IPS-15b (cell line): ENCODE data around the gene PRR16.
A peak's percentile ranks its signal among the peaks of the same experiment; 100 is the strongest.
"Not testable (repeated sequence)": the region's sequence is repeated elsewhere in the genome, so short reads cannot be mapped to it uniquely, and the experiment has no call there.

Experiments used
- H3K27me3 ChIP-seq: one replicate; pipeline ENCODE4 v1.6.1; 2013; ENCODE audit warnings: low read length; ENCODE audit not compliant: control insufficient read depth, insufficient read depth
- H3K36me3 ChIP-seq: one replicate; pipeline ENCODE4 v1.6.1; 2013; ENCODE audit warnings: low read length; ENCODE audit not compliant: control insufficient read depth, insufficient read depth
- H3K4me1 ChIP-seq: one replicate; pipeline ENCODE4 v1.6.1; 2013; ENCODE audit warnings: mild to moderate bottlenecking, low read length; ENCODE audit not compliant: control insufficient read depth, insufficient read depth
- H3K4me3 ChIP-seq: one replicate; pipeline ENCODE4 v1.5.1; 2013; ENCODE audit warnings: low read depth, low read length
- H3K9ac ChIP-seq: one replicate; pipeline ENCODE4 v1.6.1; 2013; ENCODE audit warnings: low read depth, mild to moderate bottlenecking, low read length
- H3K9me3 ChIP-seq: one replicate; pipeline ENCODE4 v1.6.1; 2013; ENCODE audit warnings: mild to moderate bottlenecking, low read length; ENCODE audit not compliant: control insufficient read depth, insufficient read depth

The PRR16 gene

DNA sequence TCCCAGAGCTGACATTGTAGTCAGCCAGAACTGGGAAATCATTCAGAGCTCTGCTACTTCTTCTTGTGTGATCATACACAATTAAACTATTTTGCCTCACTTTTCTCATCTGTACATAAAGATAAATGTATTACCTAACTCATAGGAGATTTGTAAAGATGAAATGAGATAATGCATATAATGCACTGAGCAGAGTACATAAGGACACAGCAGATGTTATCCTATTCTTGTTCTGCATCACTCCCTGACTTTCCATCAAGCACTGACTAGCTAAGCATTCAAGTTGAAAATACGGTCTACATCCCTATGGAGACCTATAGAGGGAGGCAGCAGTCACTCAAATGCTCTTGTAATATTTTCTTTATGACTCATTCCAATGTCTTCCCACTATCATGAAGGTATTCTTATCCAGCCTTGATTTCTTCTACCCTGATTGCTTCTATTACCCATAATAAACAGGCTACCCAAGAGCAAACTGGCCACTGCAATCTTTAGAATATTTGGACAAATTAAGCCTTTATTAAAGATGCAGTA is 16.3 kb upstream of the PRR16 start:
- H3K4me3 ChIP-seq, result no peak overlapping the region
- no peaks in the 10 kb centered on the region for H3K4me1 ChIP-seq
- H3K9ac ChIP-seq, result no peak overlapping the region
- H3K36me3 ChIP-seq, result no peaks in the 10 kb centered on the region
- no peaks in the 10 kb centered on the region for H3K9me3 ChIP-seq
- H3K27me3 ChIP-seq, result no peaks in the 10 kb centered on the region

DNA sequence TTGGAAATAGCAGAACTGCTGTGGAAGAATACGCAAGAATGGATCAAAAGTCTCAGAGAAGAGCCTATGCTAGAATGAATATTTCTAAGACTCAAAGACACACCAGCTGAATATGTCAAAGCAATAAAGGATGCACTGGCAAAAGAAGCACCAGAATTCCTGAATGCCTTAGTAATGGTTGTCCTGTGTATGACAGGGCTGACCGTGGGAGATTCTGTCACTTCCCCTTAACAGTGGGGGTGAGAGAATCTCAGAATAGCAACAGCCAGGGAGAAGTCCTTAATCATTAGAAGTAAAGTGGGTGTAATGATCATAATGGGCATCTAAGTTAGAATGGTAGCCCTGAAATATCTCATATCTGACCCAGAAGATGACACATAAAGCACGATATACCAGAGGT is 14.6 kb upstream of the PRR16 start:
- Histone ChIP-seq H3K36me3 (no peaks in the 10 kb centered on the region), H3K9me3 (no peaks in the 10 kb centered on the region), H3K4me3 (no peak overlapping the region), H3K9ac (no peak overlapping the region), H3K27me3 (no peaks in the 10 kb centered on the region), H3K4me1 (no peaks in the 10 kb centered on the region)

DNA sequence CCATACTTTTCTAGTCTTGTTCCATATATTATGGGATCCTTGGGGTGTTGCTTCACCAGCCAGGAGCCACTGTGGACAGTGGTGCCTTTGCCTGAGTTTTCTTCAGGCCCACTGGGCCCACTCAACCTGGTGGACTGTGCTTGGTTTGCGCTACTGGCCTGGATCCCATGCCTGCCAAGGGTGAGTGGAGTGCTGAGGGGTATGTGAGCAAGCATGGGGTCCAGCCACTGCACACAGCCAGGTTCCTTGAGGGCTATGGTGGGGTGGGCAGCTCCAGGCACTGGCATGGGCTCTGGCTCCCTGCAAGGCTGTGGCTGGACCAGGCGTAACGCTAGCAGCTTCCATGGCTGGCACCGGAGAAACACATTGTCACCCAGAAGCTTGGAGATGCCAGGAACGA is 13.2 kb upstream of the PRR16 start:
- no peak overlapping the region for H3K4me3 ChIP-seq
- no peaks in the 10 kb centered on the region for H3K36me3 ChIP-seq
- no peaks in the 10 kb centered on the region for H3K27me3 ChIP-seq
- no peak overlapping the region for H3K9ac ChIP-seq
- H3K4me1 ChIP-seq, result no peaks in the 10 kb centered on the region
- H3K9me3 ChIP-seq, result no peaks in the 10 kb centered on the region

DNA sequence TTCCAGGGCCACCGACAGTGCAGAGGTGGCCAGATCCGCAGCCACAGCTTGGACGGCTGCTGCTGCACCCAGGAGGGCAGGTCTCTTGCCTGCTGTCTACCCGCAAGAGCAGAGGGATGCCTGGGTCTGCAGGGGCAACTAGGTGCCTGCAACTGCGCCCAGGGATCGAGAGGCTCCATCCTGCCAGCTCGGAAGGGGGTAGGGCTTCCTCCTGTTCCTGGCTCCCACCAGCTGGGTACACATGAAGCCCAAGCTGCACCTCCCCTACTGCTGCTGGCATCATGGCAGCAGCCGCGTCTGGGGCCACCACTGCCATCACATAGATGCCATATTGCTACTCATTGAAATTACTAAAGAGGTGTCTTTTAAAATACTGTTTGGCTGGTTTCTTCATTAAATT is 12.7 kb upstream of the PRR16 start:
- Histone ChIP-seq H3K36me3 (no peaks in the 10 kb centered on the region), H3K4me3 (no peak overlapping the region), H3K9me3 (no peaks in the 10 kb centered on the region), H3K27me3 (no peaks in the 10 kb centered on the region), H3K9ac (no peak overlapping the region), H3K4me1 (no peaks in the 10 kb centered on the region)

DNA sequence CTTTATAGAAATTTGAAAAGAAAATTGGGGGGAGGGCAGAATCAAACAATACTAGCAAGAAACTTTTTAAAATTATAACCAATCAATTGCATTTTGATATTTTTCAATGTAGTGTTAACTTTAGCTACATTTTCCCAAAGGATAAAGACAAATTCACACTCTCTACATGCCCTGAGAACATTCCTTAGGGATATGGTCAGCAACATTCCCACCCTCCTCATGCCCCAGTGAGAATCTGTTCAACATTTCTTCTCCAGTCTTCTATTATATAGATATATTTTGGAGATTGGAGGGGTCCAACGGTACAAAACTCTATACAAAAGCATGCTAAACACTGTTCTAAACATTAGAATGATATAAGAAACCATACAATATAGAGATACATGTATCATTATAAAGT is 11.6 kb upstream of the PRR16 start:
- Histone ChIP-seq H3K4me1 (no peaks in the 10 kb centered on the region), H3K36me3 (no peaks in the 10 kb centered on the region), H3K4me3 (no peak overlapping the region)

DNA sequence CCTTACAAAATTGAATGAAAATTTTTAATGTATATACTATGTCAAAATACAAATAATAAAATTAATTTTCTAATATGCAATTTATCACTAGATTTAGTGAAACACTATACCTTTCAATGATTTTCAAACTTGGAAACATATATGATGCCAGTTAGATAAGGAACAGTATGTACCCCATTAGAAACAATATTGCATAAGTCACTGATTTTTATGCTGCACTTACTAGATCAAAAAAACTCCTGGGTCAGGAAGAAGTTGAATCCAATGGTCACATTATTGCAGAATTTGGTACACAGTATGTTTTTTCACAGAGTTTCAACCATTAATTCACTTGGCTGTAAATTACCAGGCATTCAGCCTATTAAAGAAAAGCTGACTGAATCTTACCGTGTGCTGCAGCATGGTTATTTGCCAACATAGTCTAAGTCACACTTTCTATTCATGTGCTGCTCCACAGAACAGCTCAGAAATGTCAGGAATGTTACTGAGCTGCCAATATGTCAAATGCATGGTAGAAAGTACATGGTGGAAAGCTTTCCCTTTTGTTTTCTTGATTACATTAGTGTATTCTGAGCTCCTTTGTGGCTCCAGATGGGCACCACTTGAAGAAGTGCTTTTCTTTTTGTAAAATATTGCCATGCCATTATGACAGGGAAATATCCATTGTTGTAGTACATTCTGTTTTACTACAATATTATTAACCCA is 9.9 kb upstream of the PRR16 start:
- Histone ChIP-seq H3K36me3 (no peaks in the 10 kb centered on the region), H3K27me3 (no peaks in the 10 kb centered on the region), H3K9ac (no peak overlapping the region), H3K9me3 (no peaks in the 10 kb centered on the region), H3K4me3 (no peak overlapping the region), H3K4me1 (no peaks in the 10 kb centered on the region)

More for the DNA sequence above, 11.6 kb upstream of the PRR16 start:
- Histone ChIP-seq H3K27me3 (no peaks in the 10 kb centered on the region), H3K9ac (no peak overlapping the region), H3K9me3 (no peaks in the 10 kb centered on the region)

DNA sequence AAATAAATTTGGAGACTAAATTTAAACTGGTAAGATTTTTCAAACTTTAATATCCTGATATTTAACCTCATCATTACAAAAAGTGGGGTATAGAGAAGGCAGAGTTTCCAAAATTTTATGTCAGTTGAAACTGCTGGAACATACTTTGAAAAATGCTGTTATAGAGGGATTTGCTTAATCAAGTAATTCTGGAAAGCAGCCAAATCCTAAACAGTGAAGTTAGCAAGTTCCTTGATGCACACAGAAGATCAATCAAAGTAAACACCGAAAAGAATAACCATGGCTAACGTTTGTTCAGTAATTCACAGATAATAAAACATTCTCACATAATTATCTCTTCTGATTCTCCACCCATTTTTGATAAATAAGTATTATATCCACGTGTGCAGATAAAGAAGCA is 8.1 kb upstream of the PRR16 start:
- no peak overlapping the region for H3K9ac ChIP-seq
- H3K36me3 ChIP-seq, result no peaks in the 10 kb centered on the region
- H3K27me3 ChIP-seq, result no peaks in the 10 kb centered on the region
- H3K4me1 ChIP-seq, result no peaks in the 10 kb centered on the region
- H3K4me3 ChIP-seq, result no peak overlapping the region
- H3K9me3 ChIP-seq, result no peaks in the 10 kb centered on the region

DNA sequence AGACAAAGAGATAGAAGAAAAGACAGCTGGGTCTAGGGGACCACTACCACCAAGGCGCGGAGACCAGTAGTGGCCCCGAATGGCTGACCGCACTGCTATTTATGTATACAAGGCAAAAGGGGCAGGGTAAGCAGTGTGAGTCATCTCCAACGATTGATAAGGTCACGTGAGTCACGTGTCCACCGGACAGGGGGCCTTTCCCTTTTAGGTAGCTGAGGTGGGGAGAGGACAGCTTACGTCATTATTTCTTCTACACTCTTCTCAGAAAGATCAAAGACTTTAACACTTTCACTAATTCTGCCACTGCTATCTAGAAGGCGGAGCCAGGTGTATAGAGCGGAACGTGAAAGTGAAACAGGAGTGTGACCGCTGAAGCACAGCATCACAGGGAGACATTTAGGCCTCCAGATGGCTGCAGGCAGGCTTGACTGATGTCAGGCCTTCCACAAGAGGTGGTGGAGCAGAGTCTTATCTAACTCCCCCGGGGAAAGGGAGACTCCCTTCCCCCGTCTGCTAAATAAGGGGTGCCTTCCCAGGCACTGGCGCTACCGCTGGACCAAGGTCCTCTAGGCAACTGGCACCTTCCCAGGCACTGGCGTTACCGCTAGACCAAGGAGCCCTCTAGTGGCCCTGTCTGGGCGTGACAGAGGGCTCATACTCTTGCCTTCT is 6.1 kb upstream of the PRR16 start:
- H3K36me3 ChIP-seq, result no peaks in the 10 kb centered on the region
- H3K4me1 ChIP-seq, result no peaks in the 10 kb centered on the region
- H3K27me3 ChIP-seq, result peaks cover 5% of the 10 kb centered on the region
- peak overlapping the region; percentile 20 for H3K4me3 ChIP-seq
- H3K9ac ChIP-seq, result no peak overlapping the region
- H3K9me3 ChIP-seq, result no peaks in the 10 kb centered on the region

DNA sequence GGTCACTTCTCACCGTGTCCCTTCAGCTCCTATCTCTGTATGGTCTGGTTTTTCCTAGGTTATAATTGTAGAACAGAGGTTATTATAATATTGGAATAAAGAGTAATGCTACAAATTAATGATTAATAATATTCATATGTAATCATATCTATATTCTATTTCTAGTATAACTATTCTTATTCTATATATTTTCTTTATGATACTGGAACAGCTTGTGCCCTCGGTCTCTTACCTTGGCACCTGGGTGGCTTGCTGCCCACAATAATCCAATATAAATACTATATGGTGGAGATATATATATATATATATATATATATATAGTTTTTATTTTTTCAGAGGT is 5.6 kb upstream of the PRR16 start:
- H3K36me3 ChIP-seq, H3K9me3 ChIP-seq, H3K4me1 ChIP-seq, H3K27me3 ChIP-seq, H3K4me3 ChIP-seq, H3K9ac ChIP-seq: not testable (repeated sequence)

DNA sequence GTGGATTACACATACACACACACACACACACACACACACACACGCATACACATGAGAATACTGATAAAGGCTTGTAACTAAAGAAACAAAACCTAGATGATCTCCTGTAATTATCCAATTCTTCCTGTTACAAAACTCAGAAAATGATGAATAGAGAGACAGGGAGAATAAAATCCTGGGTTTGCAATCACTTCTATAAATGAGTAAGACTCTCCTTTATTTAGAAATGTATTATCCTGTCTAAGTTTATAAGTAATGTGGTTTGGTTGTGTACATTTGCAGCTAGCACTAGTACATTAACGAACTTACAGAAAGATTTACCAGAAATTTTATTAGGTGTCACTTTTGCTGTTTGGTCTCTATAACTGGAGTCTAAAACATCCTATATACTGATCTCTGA is 2.8 kb upstream of the PRR16 start:
- Histone ChIP-seq H3K9me3 (no peaks in the 10 kb centered on the region), H3K9ac (no peak overlapping the region), H3K36me3 (no peaks in the 10 kb centered on the region), H3K27me3 (peaks cover 32% of the 10 kb centered on the region), H3K4me1 (no peaks in the 10 kb centered on the region), H3K4me3 (no peak overlapping the region)

DNA sequence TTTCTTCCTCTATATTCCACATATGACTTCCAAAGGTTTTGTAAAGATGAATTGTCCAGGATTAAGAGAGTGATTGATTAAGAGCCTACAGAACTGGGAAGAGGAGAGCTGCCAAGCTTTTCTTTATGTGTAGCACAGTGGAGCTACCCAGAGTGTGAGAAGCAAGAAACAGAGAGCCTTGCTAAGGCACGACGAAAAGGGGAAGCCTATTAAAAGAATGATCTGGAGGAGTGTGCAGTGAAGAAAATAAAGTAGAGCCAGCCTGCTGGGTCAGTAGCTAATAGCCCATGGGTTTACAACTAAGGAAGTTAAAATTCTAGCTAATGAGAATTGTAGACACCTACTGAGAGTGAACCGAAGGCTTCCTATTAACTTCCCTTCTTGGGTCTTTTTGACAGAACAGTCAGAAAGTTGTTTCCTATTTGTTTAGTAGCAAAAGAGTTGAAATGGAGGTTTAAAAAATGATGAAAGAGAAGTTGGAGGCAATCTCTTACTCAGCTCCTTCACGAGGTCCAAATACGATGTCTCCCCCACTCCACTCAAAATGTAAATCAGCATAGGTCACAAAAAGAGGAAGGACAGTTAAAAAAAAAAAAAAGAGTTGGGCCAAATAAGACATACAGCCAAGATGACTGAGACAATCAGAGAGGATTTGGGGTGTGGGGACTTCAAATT is 957 bp upstream of the PRR16 start:
- Histone ChIP-seq H3K9ac (no peak overlapping the region), H3K9me3 (no peaks in the 10 kb centered on the region), H3K4me1 (no peaks in the 10 kb centered on the region), H3K4me3 (no peak overlapping the region), H3K36me3 (no peaks in the 10 kb centered on the region), H3K27me3 (peaks cover 42% of the 10 kb centered on the region)
